Hematopoietic multipotent progenitor cell treated with erythropoietin and hydrocortisone succinate and interleukin-3 and kit ligand, for 4 days (in vitro differentiated cells): Measurements from ENCODE around the gene CRYBA2.

ENCODE experiments used
- DNase-seq: peaks from one replicate; pipeline ENCODE4 v3.0.0-alpha.2; 2015

CRYBA2 gene

GRCh38 chr2:218946621-218947020, 46.6 kb downstream of the CRYBA2 start:
- no peak for DNase-seq

DNA sequence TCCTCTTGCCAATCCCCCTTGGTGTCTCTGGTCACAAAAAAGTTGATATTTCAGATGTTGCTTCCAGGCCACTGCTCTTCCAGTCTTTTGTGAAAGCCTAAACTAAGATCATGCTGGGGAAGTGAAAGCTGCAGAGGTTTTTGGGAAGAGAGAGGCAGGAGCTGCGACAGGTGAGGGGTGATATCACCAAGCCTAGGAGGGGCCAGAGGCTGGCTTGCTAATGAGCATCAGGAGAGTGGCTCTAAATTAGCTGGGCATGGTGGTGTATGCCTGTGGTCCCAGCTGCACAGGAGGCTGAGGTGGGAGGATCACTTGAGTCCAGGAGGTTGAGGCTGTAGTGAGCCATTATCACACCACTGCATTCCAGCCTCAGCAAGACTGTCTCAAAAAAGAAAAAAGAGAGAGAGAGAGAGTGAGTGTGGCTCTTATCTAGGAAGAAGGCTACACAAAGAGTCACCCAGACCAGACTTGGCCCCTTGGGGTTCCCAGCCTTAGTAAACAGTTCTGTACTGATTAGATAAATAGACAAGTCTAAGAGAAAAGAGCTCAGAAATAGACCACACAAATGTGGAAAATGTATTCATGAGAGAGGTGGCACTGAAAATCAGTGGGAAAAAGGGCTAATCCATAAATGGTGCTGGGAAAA, 48.3 kb downstream of the CRYBA2 start:
- peak; percentile 19 for DNase-seq
